HepG2 (cell line): ENCODE results near the gene VPS50. TPM values are rescaled to one million over a fixed set of nuclear protein-coding genes. Genes with fewer than 3 reads are reported as not detected.
A peak's percentile ranks its signal among the peaks of the same experiment; 100 is the strongest.

Experiments
- ATF7-NPFF ChIP-seq: sonication (generic); formaldehyde crosslinking; IDR thresholded peaks from 2 replicates; pipeline ENCODE4 v1.8.1; 2023; ENCODE audit warnings: mild to moderate bottlenecking, low read depth, missing genetic modification reagents, moderate library complexity
- ATM ChIP-seq: fragments of 450-650 bp; IDR thresholded peaks from 2 replicates; pipeline ENCODE4 v1.7.1; 2017; ENCODE audit warnings: mild to moderate bottlenecking, borderline replicate concordance
- BCL6 ChIP-seq: IDR thresholded peaks from 2 replicates; pipeline ENCODE4 v1.6.1; 2016; ENCODE audit warnings: missing genetic modification reagents, missing compliant biosample characterization
- CBX1 ChIP-seq: IDR thresholded peaks from one replicate; pipeline ENCODE4 v1.6.1; 2016; ENCODE audit warnings: antibody characterized with exemption, low read depth
- EHMT2 ChIP-seq: fragments of 200-600 bp; sonication (generic); IDR thresholded peaks from 2 replicates; pipeline ENCODE4 v1.7.0; 2017; ENCODE audit warnings: antibody characterized with exemption, low read depth, low read length, borderline replicate concordance
- FOSL2 ChIP-seq: sonication (generic); formaldehyde crosslinking; IDR thresholded peaks from 2 replicates; pipeline ENCODE4 v1.4.0; 2020; ENCODE audit warnings: missing genetic modification reagents
- FOXA3 ChIP-seq: IDR thresholded peaks from 2 replicates; pipeline ENCODE4 v1.6.1; 2016; ENCODE audit warnings: missing genetic modification reagents, missing compliant biosample characterization
- HCFC1 ChIP-seq: fragments of 150-350 bp; IDR thresholded peaks from 2 replicates; pipeline ENCODE4 v1.6.1; 2014; ENCODE audit warnings: low read depth, low read length
- MED13 ChIP-seq: sonication (generic); formaldehyde crosslinking; IDR thresholded peaks from 2 replicates; pipeline ENCODE4 v1.5.0; 2020; ENCODE audit warnings: missing genetic modification reagents
- MTA3 ChIP-seq: sonication (generic); formaldehyde crosslinking; IDR thresholded peaks from 2 replicates; pipeline ENCODE4 v1.4.0; 2020; ENCODE audit warnings: missing genetic modification reagents
- NR0B2 ChIP-seq: sonication (generic); formaldehyde crosslinking; IDR thresholded peaks from 2 replicates; pipeline ENCODE4 v1.4.0; 2020; ENCODE audit warnings: mild to moderate bottlenecking, missing genetic modification reagents
- PCBP1 ChIP-seq: fragments of 200-400 bp; formaldehyde crosslinking; IDR thresholded peaks from 2 replicates; pipeline ENCODE4 v1.6.1; 2017; ENCODE audit warnings: mild to moderate bottlenecking, low read depth, low read length, borderline replicate concordance
- PLSCR1 ChIP-seq: sonication (generic); formaldehyde crosslinking; IDR thresholded peaks from 2 replicates; pipeline ENCODE4 v1.5.0; 2020; ENCODE audit warnings: missing genetic modification reagents, mild to moderate bottlenecking, borderline replicate concordance
- RORA ChIP-seq: sonication (generic); formaldehyde crosslinking; IDR thresholded peaks from 2 replicates; pipeline ENCODE4 v1.5.0; 2020; ENCODE audit warnings: mild to moderate bottlenecking, missing genetic modification reagents, moderate library complexity
- SIN3B ChIP-seq: fragments of 150-350 bp; IDR thresholded peaks from 2 replicates; pipeline ENCODE4 v1.6.1; 2014; ENCODE audit warnings: low read length
- ZBTB4 ChIP-seq: sonication (generic); formaldehyde crosslinking; IDR thresholded peaks from 2 replicates; pipeline ENCODE4 v1.4.0; 2020; ENCODE audit warnings: missing genetic modification reagents, mild to moderate bottlenecking, borderline replicate concordance
- ZFP41 ChIP-seq: sonication (generic); formaldehyde crosslinking; IDR thresholded peaks from 2 replicates; pipeline ENCODE4 v1.4.0; 2020; ENCODE audit warnings: mild to moderate bottlenecking, missing genetic modification reagents, borderline replicate concordance
- ZNF18 ChIP-seq: sonication (generic); formaldehyde crosslinking; IDR thresholded peaks from 2 replicates; pipeline ENCODE4 v1.8.0; 2022; ENCODE audit warnings: mild to moderate bottlenecking, missing genetic modification reagents; ENCODE audit not compliant: insufficient replicate concordance
- ZNF709 ChIP-seq: sonication (generic); formaldehyde crosslinking; IDR thresholded peaks from 2 replicates; pipeline ENCODE4 v1.5.0; 2020; ENCODE audit warnings: mild to moderate bottlenecking, missing genetic modification reagents
- ZNF777 ChIP-seq: sonication (generic); formaldehyde crosslinking; IDR thresholded peaks from 2 replicates; pipeline ENCODE4 v1.4.0; 2020; ENCODE audit warnings: missing genetic modification reagents
- ZNF790 ChIP-seq: sonication (generic); formaldehyde crosslinking; IDR thresholded peaks from 2 replicates; pipeline ENCODE4 v1.8.0; 2022; ENCODE audit warnings: missing genetic modification reagents, mild to moderate bottlenecking, borderline replicate concordance
- polyA plus RNA-seq, 8 experiments: library from polyadenylated mRNA; depleted of rRNA in 3 of 8; stranded (reverse) in 7 of 8; unstranded in 1 of 8; fragments of >200 nt; fragmentation: Illumina TruSeq in 4 of 8; extraction: Trizol in 4 of 8; gene quantifications; 2 replicates each; pipeline versions ENCODE4 v1.2.1 to v1.2.3, GENCODE V29; 2011 to 2016; ENCODE audit warnings: low read depth in 4 of 8, missing spikeins in 1 of 8, mixed read lengths in 1 of 8; ENCODE audit not compliant: insufficient read depth in 1 of 8
- total RNA-seq, 5 experiments: library from RNA; depleted of rRNA; stranded (reverse); fragments of >200 nt; fragmentation: Illumina TruSeq; extraction: Trizol; gene quantifications; 2 replicates each; pipeline ENCODE4 v1.2.3, GENCODE V29; 2016; ENCODE audit warnings: low read depth in 1 of 5
- TF ChIP-seq, protein P1 (sequence below): sonication (generic); formaldehyde crosslinking; IDR thresholded peaks from 2 replicates; pipeline ENCODE4 v1.9.0; 2021; ENCODE audit warnings: missing genetic modification reagents, borderline replicate concordance

Gene VPS50
- total and polyA plus RNA-seq, 2 of the 13 experiments (the other 11 are each of a cell fraction or from before 2014, with no cell fraction given) = 10.3 to 20.4 TPM

DNA sequence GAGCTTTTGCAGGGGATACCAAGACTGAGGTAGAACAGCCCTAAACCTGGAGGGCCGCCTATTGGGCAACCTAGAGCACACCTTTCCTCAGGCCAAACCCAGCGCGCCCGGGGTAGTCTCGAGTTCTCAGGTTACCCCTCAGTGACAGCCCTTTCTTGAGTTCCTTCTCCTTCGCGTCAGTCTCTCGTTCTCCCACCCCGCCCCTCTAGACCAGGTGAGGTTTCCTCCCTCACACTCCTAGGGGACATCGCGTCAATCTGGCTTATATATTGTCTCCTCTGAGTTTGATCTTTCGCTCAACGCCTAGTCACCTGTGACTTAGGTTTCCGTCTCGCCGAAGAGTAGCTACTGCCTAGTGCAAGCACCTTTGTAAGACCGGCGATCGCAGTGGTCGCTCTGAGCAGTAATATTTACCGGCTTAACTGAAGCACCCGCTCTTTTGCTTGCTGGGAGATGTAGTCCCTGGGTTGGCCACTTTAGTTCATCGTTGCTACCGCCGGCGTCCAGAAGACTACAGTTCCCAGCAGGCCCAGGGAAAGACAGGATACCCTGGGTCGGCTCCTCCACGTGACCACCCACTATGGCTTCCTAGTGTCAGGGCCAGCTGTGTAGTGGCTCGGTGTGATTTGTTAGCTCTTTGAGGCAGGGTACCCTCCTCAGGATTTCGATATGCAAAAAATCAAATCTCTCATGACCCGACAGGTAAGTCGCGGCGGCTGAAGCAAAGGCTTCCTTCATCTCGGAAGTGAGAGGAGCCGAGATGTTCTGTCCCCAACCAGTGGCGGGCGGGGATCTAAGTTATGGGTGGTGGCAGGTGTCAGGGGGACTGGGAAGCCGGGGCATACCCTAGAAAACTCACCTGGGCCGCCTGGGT lies at the start of gene VPS50 (continued):
- TF ChIP-seq NR0B2 = peak; percentile 49; the same call in 1 of the 2 replicates
- TF ChIP-seq ZBTB4 (CRISPR knock-in tag) = no peak
- no peak for TF ChIP-seq ATM
- TF ChIP-seq PLSCR1 (CRISPR knock-in tag) = no peak
- TF ChIP-seq, protein P1, sequence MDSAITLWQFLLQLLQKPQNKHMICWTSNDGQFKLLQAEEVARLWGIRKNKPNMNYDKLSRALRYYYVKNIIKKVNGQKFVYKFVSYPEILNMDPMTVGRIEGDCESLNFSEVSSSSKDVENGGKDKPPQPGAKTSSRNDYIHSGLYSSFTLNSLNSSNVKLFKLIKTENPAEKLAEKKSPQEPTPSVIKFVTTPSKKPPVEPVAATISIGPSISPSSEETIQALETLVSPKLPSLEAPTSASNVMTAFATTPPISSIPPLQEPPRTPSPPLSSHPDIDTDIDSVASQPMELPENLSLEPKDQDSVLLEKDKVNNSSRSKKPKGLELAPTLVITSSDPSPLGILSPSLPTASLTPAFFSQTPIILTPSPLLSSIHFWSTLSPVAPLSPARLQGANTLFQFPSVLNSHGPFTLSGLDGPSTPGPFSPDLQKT = no peak
- TF ChIP-seq ZNF18 = no peak
- TF ChIP-seq PCBP1 = 0 out of 2 replicates have a peak, but pooled peaks have one; percentile 26
- TF ChIP-seq RORA (CRISPR knock-in tag) = no peak
- TF ChIP-seq ZNF790 (CRISPR knock-in tag) = no peak
- TF ChIP-seq ATF7-NPFF (CRISPR knock-in tag) = no peak
- peak; percentile 34 for TF ChIP-seq FOSL2 (CRISPR knock-in tag)
- TF ChIP-seq MTA3 (CRISPR knock-in tag) = no peak
- TF ChIP-seq FOXA3 (CRISPR knock-in tag) = no peak
- no peak for TF ChIP-seq EHMT2
- no peak; the same call in 1 of the 2 replicates for TF ChIP-seq ZNF777 (CRISPR knock-in tag)
- TF ChIP-seq SIN3B = peak; percentile 98
- no peak for TF ChIP-seq BCL6 (CRISPR knock-in tag)
- TF ChIP-seq ZNF709 (CRISPR knock-in tag) = no peak
- 0 out of 2 replicates have a peak, but pooled peaks have one; percentile 25 for TF ChIP-seq MED13 (CRISPR knock-in tag)
- no peak for TF ChIP-seq CBX1
- TF ChIP-seq ZFP41 = no peak
- TF ChIP-seq HCFC1 = peak; percentile 97
